Stomach (tissue), 9 donors: ENCODE measurements around the gene CRABP2. TPM values are rescaled to one million over a fixed set of nuclear protein-coding genes. Genes with fewer than 3 reads are reported as not detected.

ENCODE experiments used
- DNase-seq, 2 donors: peaks; one replicate each; pipeline versions ENCODE4 v3.0.0 to v3.0.0-alpha.2; 2013 to 2019
- H3K27ac ChIP-seq, 5 donors: fragments of 200-600 bp in 4 of 5; sonication (generic) in 4 of 5; one replicate each; pipeline ENCODE4 v1.5.1; 2013 to 2019; ENCODE audit warnings: mild to moderate bottlenecking in 1 of 5, moderate library complexity in 1 of 5
- H3K27me3 ChIP-seq, 3 donors: fragments of 200-600 bp; sonication (generic); one replicate each; pipeline ENCODE4 v1.5.1; 2017 to 2019; ENCODE audit warnings: mixed run types in 1 of 3
- H3K36me3 ChIP-seq, 4 donors: fragments of 200-600 bp; sonication (generic); 1 replicate in 3 of 4; 2 replicates in 1 of 4; pipeline ENCODE4 v1.5.1; 2016 to 2019
- H3K4me1 ChIP-seq, 4 donors: fragments of 200-600 bp; sonication (generic); one replicate each; pipeline ENCODE4 v1.5.1; 2016 to 2019
- H3K4me3 ChIP-seq, 4 donors: fragments of 200-600 bp; sonication (generic) in 3 of 4; one replicate each; pipeline ENCODE4 v1.5.1; 2016 to 2019; ENCODE audit warnings: mild to moderate bottlenecking in 1 of 4
- H3K9me3 ChIP-seq, 4 donors: fragments of 200-600 bp; sonication (generic); one replicate each; pipeline ENCODE4 v1.5.1; 2016 to 2019
- CTCF ChIP-seq, 7 experiments: fragments of 450-650 bp in 4 of 7; fragments of 200-600 bp in 3 of 7; sonication (generic) in 3 of 7; IDR thresholded peaks; one replicate each; pipeline ENCODE4 v1.5.1; 2016 to 2019; ENCODE audit warnings: antibody characterized with exemption in 7 of 7, control low read depth in 2 of 7, mild to moderate bottlenecking in 1 of 7
- EP300 ChIP-seq: sonication (generic); formaldehyde crosslinking; IDR thresholded peaks from one replicate; pipeline ENCODE4 v1.6.1; 2017; ENCODE audit warnings: antibody characterized with exemption
- POLR2A ChIP-seq, 4 donors: fragments of 450-650 bp; IDR thresholded peaks; one replicate each; pipeline ENCODE4 v1.6.1; 2016; ENCODE audit warnings: antibody characterized with exemption in 4 of 4, control low read depth in 2 of 4, mild to moderate bottlenecking in 1 of 4, moderate library complexity in 1 of 4
- POLR2AphosphoS5 ChIP-seq, 3 donors: sonication (generic); formaldehyde crosslinking; IDR thresholded peaks; one replicate each; pipeline ENCODE4 v1.6.1; 2016; ENCODE audit warnings: antibody characterized with exemption in 3 of 3
- WGBS, 5 donors: extraction: QIAGEN DNeasy Blood & Tissue Kit in 3 of 5; methylation state at CpG; one replicate each; pipeline versions ENCODE4 v1.1.5 to v1.1.7; 2013 to 2018; 5-methylcytosine and 5-hydroxymethylcytosine counted together
- intact Hi-C: fragments of 100-400 bp; cut with DNase I; formaldehyde crosslinking; loops from one replicate; pipeline ENCODE4 v1.15.1; 2023; ENCODE audit warnings: low total_unique reads
- polyA plus RNA-seq, 3 donors: library from polyadenylated mRNA; stranded (reverse); fragments of 200-250 nt; gene quantifications; one replicate each; pipeline ENCODE4 v1.2.3, GENCODE V29; 2013
- total RNA-seq, 5 donors: library from RNA; depleted of rRNA; stranded (reverse); fragments of >200 nt; gene quantifications; one replicate each; pipeline versions ENCODE4 v1.1.0 to v1.2.3, GENCODE V29; 2014 to 2016
- donor health status: healthy with polysubstance abuse.
- donor health status: Bipolar disorder and iron deficiency.
- donor health status: healthy.

Gene CRABP2
- total and polyA plus RNA-seq, 8 donors: 0.72 to 207 (median 6.9) TPM; not detected in 3

DNA sequence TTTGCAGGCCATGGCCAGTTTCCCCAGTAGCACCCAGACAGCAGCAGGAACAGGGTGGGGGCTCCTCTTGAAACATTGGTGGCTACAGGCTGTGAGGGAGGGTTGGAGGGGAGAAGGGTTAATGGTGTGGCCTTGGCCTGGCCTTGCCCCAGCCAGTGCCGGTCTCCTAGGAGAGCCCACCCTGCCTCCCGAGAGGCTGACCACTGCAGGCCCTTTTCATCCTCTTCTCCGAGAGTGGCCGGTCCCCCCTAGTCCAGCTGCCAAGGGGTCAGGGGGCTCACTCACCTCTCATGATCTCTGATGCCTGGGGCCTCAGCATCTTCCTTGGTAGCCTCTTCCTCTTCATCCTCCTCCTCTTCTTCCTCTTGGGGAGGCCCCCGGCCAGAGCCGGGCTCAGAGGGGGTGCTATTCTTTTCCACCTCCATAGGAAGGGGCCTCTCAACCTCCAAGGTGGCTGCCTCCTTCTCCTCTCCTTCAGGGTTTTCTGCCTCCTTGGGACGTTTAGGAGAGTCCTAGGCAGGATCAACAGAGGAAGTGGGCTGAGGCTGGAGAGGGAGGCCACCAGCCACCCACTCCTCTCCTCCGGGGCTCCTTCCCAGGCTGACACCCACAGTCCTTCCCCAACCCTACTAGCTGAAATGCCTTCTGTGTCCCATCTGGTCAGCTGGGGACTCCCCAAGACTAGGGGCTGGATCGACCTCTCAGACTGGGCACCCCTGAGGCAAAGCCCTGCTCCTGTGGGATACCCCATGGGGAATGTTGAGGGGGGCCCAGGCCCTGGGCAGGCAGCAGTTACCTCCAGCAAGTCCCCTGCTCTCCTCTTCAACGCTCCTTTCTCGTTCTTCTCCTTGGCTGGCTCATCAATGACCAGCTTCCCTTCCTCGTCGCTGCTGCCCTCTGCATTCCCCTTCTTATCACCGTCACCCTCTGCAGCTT lies 38.3 kb upstream of the CRABP2 start:
- Histone ChIP-seq H3K9me3 (no peaks in the 10 kb centered on the region), H3K27me3 (no peaks in the 10 kb centered on the region), H3K4me3 (no peak overlapping the region), H3K4me1 (peaks cover 37 to 64% (median 61%) of the 10 kb centered on the region in 4 donors), H3K36me3 (peaks cover 24 to 41% (median 35%) of the 10 kb centered on the region in 4 donors), H3K27ac (peak overlapping the region in 2 of 5 donors; percentile 97 to 98)
- intact Hi-C loops: no loop called here
- WGBS, 5 donors: 78 to 89% (median 85%) methylated on average over 13 to 14 of the region's 14 CpGs
- TF ChIP-seq EP300 (no peak), CTCF (IDR thresholded peaks at IDR 0.05) (no peak), POLR2AphosphoS5 (IDR thresholded peaks at IDR 0.05) (no peak)
- DNase-seq: no peak

- WGBS, 5 donors: 88 to 96% (median 91%) methylated on average over 4 of the region's 4 CpGs
- TF ChIP-seq POLR2A (IDR thresholded peaks at IDR 0.05) (no peak), POLR2AphosphoS5 (IDR thresholded peaks at IDR 0.05) (no peak)
- Histone ChIP-seq H3K4me3 (no peak overlapping the region), H3K9me3 (no peaks in the 10 kb centered on the region), H3K27ac (peak overlapping the region in 2 of 5 donors; percentile 87 to 97), H3K27me3 (no peaks in the 10 kb centered on the region), H3K4me1 (peaks cover 28 to 55% (median 52%) of the 10 kb centered on the region in 4 donors), H3K36me3 (peaks cover 28 to 49% (median 40%) of the 10 kb centered on the region in 4 donors)
- intact Hi-C loops: no loop called here
- DNase-seq: no peak
These were observed 37.4 kb upstream of the CRABP2 start for GRCh38 chr1:156742801-156743200.

GRCh38 chr1:156742017-156742416 lies 36.6 kb upstream of the CRABP2 start:
- Histone ChIP-seq H3K27me3 (no peaks in the 10 kb centered on the region), H3K9me3 (no peaks in the 10 kb centered on the region), H3K36me3 (peaks cover 35 to 57% (median 47%) of the 10 kb centered on the region in 4 donors), H3K4me1 (peaks cover 23 to 48% (median 46%) of the 10 kb centered on the region in 4 donors), H3K27ac (peak overlapping the region in 4 of 5 donors; percentile 83 to 91 (median 88)), H3K4me3 (no peak overlapping the region)
- TF ChIP-seq POLR2AphosphoS5 (IDR thresholded peaks at IDR 0.05) (no peak), CTCF (IDR thresholded peaks at IDR 0.05) (no peak), POLR2A (IDR thresholded peaks at IDR 0.05) (no peak), EP300 (no peak)
- DNase-seq: no peak
- WGBS, 5 donors: 77 to 92% (median 85%) methylated on average over 3 of the region's 3 CpGs
- intact Hi-C loops: no loop called here

- intact Hi-C loops: no loop called here
- peaks cover 37 to 62% (median 52%) of the 10 kb centered on the region in 4 donors for H3K36me3 ChIP-seq
- TF ChIP-seq EP300 (no peak), POLR2AphosphoS5 (IDR thresholded peaks at IDR 0.05) (no peak), CTCF (IDR thresholded peaks at IDR 0.05) (no peak), POLR2A (IDR thresholded peaks at IDR 0.05) (no peak)
- 47 to 56% (median 49%) methylated on average over 8 of the region's 8 CpGs for WGBS, 5 donors
- H3K4me3 ChIP-seq: peak overlapping the region; percentile 25 to 87 (median 70)
- H3K9me3 ChIP-seq: no peaks in the 10 kb centered on the region
- peaks cover 18 to 45% (median 42%) of the 10 kb centered on the region in 4 donors for H3K4me1 ChIP-seq
- peak overlapping the region; percentile 74 to 91 (median 87) for H3K27ac ChIP-seq
- H3K27me3 ChIP-seq: no peaks in the 10 kb centered on the region
- no peak for DNase-seq
These were observed 36.1 kb upstream of the CRABP2 start for GRCh38 chr1:156741481-156741983.
